Mesendoderm (in vitro differentiated cells): ENCODE data around the gene GSTT2B.
"Not testable (repeated sequence)": the region's sequence is repeated elsewhere in the genome, so short reads cannot be mapped to it uniquely, and the experiment has no call there.

ENCODE experiments used
- DNase-seq: peaks from one replicate; pipeline ENCODE4 v3.0.0; 2013
- H2AK5ac ChIP-seq: 2 replicates; pipeline ENCODE4 v1.6.1; 2013; ENCODE audit warnings: low read length, inconsistent platforms
- H2BK120ac ChIP-seq: 2 replicates; pipeline ENCODE4 v1.6.1; 2013; ENCODE audit warnings: low read depth, mild to moderate bottlenecking, low read length, moderate library complexity, mixed read lengths
- H2BK15ac ChIP-seq: replicated peaks from 2 replicates; pipeline ENCODE4 v1.6.1; 2013; ENCODE audit warnings: low read depth, mild to moderate bottlenecking, moderate library complexity
- H2BK5ac ChIP-seq: 2 replicates; pipeline ENCODE4 v1.6.1; 2013; ENCODE audit warnings: low read length, inconsistent platforms
- H3K18ac ChIP-seq: 2 replicates; pipeline ENCODE4 v1.6.1; 2013; ENCODE audit warnings: mild to moderate bottlenecking, low read length, mixed read lengths
- H3K23ac ChIP-seq: one replicate; pipeline ENCODE4 v1.6.1; 2013; ENCODE audit warnings: low read length
- H3K27ac ChIP-seq: 2 replicates; pipeline ENCODE4 v1.5.1; 2013; ENCODE audit warnings: low read depth, mild to moderate bottlenecking, inconsistent platforms, low read length, moderate library complexity
- H3K27me3 ChIP-seq: 2 replicates; pipeline ENCODE4 v1.6.1; 2013; ENCODE audit warnings: low read length, control low read depth, mild to moderate bottlenecking, inconsistent platforms; ENCODE audit not compliant: insufficient read depth, poor library complexity
- H3K36me3 ChIP-seq: 2 replicates; pipeline ENCODE4 v1.6.1; 2013; ENCODE audit warnings: low read length, inconsistent platforms; ENCODE audit not compliant: control insufficient read depth, insufficient read depth
- H3K4ac ChIP-seq: one replicate; pipeline ENCODE4 v1.6.1; 2013; ENCODE audit warnings: low read depth, mild to moderate bottlenecking, low read length, moderate library complexity
- H3K4me1 ChIP-seq: 2 replicates; pipeline ENCODE4 v1.6.1; 2013; ENCODE audit warnings: low read depth, low read length, inconsistent platforms; ENCODE audit not compliant: control insufficient read depth
- H3K4me2 ChIP-seq: 2 replicates; pipeline ENCODE4 v1.6.1; 2013; ENCODE audit warnings: low read length
- H3K4me3 ChIP-seq: 2 replicates; pipeline ENCODE4 v1.5.1; 2013; ENCODE audit warnings: mild to moderate bottlenecking, low read length
- H3K56ac ChIP-seq: one replicate; pipeline ENCODE4 v1.6.1; 2013; ENCODE audit warnings: low read length
- H3K79me1 ChIP-seq: 2 replicates; pipeline ENCODE4 v1.6.1; 2013; ENCODE audit warnings: low read length, inconsistent platforms
- H3K79me2 ChIP-seq: 2 replicates; pipeline ENCODE4 v1.6.1; 2013; ENCODE audit warnings: mild to moderate bottlenecking, low read length; ENCODE audit not compliant: control insufficient read depth, insufficient read depth
- H3K9ac ChIP-seq: 2 replicates; pipeline ENCODE4 v1.6.1; 2013; ENCODE audit warnings: low read length, inconsistent platforms
- H4K5ac ChIP-seq: one replicate; pipeline ENCODE4 v1.6.1; 2013; ENCODE audit warnings: low read length
- H4K8ac ChIP-seq: one replicate; pipeline ENCODE4 v1.6.1; 2013; ENCODE audit warnings: low read depth, mild to moderate bottlenecking, control low read depth, low read length, moderate library complexity
- WGBS: extraction: QIAGEN DNeasy Blood & Tissue Kit; methylation state at CpG from one replicate; pipeline ENCODE4 v1.1.7; 2013; ENCODE audit warnings: low lambda C conversion rate, missing lambda C conversion rate; ENCODE audit not compliant: insufficient coverage; ENCODE audit errors: extremely low coverage; 5-methylcytosine and 5-hydroxymethylcytosine counted together

Gene GSTT2B

DNA sequence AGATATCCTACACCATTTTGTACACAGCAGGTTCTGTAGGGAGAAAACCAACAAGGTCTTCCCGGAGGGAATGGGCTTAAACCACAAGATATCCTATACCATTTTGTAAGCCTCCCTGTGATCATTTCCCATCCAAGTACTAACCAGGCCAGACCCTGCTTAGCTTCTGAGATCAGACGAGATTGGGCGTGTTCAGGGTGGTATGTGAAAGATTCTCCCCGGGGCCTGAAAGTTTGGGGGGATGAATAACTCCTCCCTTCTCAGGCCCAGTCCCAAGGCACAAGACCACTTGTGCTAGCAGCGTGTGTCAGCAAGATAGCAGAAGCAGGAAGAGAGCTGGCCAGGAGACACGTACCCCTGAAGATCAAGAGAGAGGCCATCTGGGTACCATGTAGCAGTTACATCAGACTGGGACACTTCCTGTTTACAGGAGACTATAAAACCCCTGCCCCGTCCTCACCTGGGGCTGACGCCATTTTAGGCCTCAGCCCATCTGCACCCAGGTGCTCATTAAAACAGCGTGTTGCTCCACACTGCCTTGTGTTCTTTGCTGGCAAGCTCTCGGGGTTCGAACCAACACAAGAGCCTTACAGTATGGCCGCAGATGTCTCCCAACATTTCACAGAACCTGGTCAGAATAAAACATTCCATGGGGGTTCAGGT, 49.5 kb downstream of the GSTT2B start:
- Histone ChIP-seq H3K27me3 (no peaks in the 10 kb centered on the region), H4K8ac (no peak overlapping the region), H3K27ac (no peak overlapping the region), H3K9ac (no peak overlapping the region), H4K5ac (no peak overlapping the region), H3K4me2 (no peak overlapping the region), H3K4me3 (no peak overlapping the region), H3K4ac (no peak overlapping the region), H3K4me1 (no peaks in the 10 kb centered on the region), H3K79me2 (no peaks in the 10 kb centered on the region), H2AK5ac (no peak overlapping the region), H3K18ac (no peak overlapping the region), H2BK15ac (no peak overlapping the region), H3K36me3 (no peaks in the 10 kb centered on the region), H2BK120ac (no peak overlapping the region), H3K56ac (no peak overlapping the region), H3K23ac (no peak overlapping the region), H2BK5ac (no peak overlapping the region), H3K79me1 (no peaks in the 10 kb centered on the region)
- no CpG with 5 or more reads among the region's 12 CpGs for whole genome bisulfite sequencing
- no peak for DNase-seq

DNA sequence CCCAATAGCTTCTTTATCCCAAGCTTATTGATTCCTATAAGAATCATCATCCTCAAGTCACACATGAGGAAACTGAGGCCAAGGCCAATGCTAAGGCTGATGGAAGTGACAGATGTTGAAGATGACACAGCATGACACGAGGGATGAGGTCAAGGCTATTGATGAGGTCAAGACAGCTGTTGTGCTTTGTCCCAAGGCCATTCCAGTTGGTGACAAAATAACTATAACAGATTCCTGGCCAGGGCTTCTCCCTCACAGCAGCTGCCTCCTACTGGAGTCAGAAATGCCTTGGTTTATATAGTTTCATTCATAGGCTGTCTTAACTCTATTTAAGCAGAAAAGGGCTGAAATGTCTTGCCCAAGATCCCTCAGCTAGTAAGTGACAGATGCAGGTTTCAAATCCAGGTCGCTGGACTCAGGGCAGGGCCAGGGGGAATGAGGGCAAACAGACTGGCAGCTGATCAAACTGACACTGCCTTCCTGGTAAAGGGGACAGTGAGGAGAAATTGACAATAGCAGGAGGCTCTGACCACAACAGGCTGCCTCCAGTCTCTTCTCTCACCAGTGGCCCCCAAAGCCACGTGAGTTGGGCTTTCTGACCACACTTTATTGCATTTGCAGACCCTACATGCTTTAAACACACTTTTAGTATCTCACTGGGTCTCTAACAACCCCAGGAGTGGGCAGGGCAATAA, 50.4 kb downstream of the GSTT2B start:
- H3K4me1 ChIP-seq, result no peaks in the 10 kb centered on the region
- H3K79me2 ChIP-seq, result no peaks in the 10 kb centered on the region
- no peak overlapping the region for H2BK5ac ChIP-seq
- H4K5ac ChIP-seq, result no peak overlapping the region
- no peak overlapping the region for H3K56ac ChIP-seq
- H3K9ac ChIP-seq, result no peak overlapping the region
- H3K23ac ChIP-seq, result no peak overlapping the region
- H2BK120ac ChIP-seq, result no peak overlapping the region
- H3K27me3 ChIP-seq, result no peaks in the 10 kb centered on the region
- WGBS, result no CpG with 5 or more reads among the region's 3 CpGs
- no peak for DNase-seq
- no peak overlapping the region for H2BK15ac ChIP-seq
- H3K27ac ChIP-seq, result no peak overlapping the region
- H3K36me3 ChIP-seq, result no peaks in the 10 kb centered on the region
- H3K4me2 ChIP-seq, result no peak overlapping the region
- H3K4ac ChIP-seq, result no peak overlapping the region
- H2AK5ac ChIP-seq, result no peak overlapping the region
- H4K8ac ChIP-seq, result no peak overlapping the region
- H3K4me3 ChIP-seq, result no peak overlapping the region
- H3K18ac ChIP-seq, result no peak overlapping the region
- no peaks in the 10 kb centered on the region for H3K79me1 ChIP-seq

GRCh38 chr22:23909296-23909898, 51.6 kb downstream of the GSTT2B start:
- Histone ChIP-seq H4K8ac (no peak overlapping the region), H3K4me1 (no peaks in the 10 kb centered on the region), H2AK5ac (no peak overlapping the region), H3K36me3 (no peaks in the 10 kb centered on the region), H2BK120ac (no peak overlapping the region), H3K27ac (no peak overlapping the region), H3K4me3 (no peak overlapping the region), H3K18ac (no peak overlapping the region), H3K4ac (no peak overlapping the region), H2BK15ac (no peak overlapping the region), H3K79me1 (no peaks in the 10 kb centered on the region), H3K79me2 (no peaks in the 10 kb centered on the region), H3K27me3 (no peaks in the 10 kb centered on the region), H2BK5ac (no peak overlapping the region), H3K23ac (no peak overlapping the region), H4K5ac (no peak overlapping the region), H3K56ac (no peak overlapping the region), H3K9ac (no peak overlapping the region), H3K4me2 (no peak overlapping the region)
- DNase-seq, result no peak
- no CpG with 5 or more reads among the region's 6 CpGs for WGBS

- Histone ChIP-seq H3K27ac (no peak overlapping the region), H3K18ac (no peak overlapping the region), H4K8ac (no peak overlapping the region), H3K4me2 (no peak overlapping the region), H2AK5ac (no peak overlapping the region), H3K56ac (no peak overlapping the region), H3K79me2 (no peaks in the 10 kb centered on the region), H4K5ac (no peak overlapping the region), H2BK5ac (no peak overlapping the region), H3K9ac (no peak overlapping the region), H3K27me3 (no peaks in the 10 kb centered on the region), H3K23ac (no peak overlapping the region), H3K79me1 (no peaks in the 10 kb centered on the region), H2BK15ac (no peak overlapping the region), H2BK120ac (no peak overlapping the region), H3K4me1 (no peaks in the 10 kb centered on the region), H3K36me3 (no peaks in the 10 kb centered on the region), H3K4me3 (no peak overlapping the region), H3K4ac (no peak overlapping the region)
- no CpG with 5 or more reads among the region's 11 CpGs for WGBS
- no peak for DNase-seq
Measured at GRCh38 chr22:23908587-23909205, 52.3 kb downstream of the GSTT2B start.

- H2BK120ac ChIP-seq, H3K27me3 ChIP-seq, H2AK5ac ChIP-seq, H3K23ac ChIP-seq, DNase-seq, H4K5ac ChIP-seq, H3K9ac ChIP-seq, H3K4me1 ChIP-seq, H3K36me3 ChIP-seq, H3K27ac ChIP-seq, H3K4me3 ChIP-seq, H3K18ac ChIP-seq, H3K4ac ChIP-seq, H4K8ac ChIP-seq, H3K79me2 ChIP-seq, H2BK15ac ChIP-seq, H2BK5ac ChIP-seq, H3K56ac ChIP-seq, H3K79me1 ChIP-seq, H3K4me2 ChIP-seq: not testable (repeated sequence)
- no CpG with 5 or more reads among the region's 10 CpGs for WGBS
Measured at GRCh38 chr22:23907423-23907822, 53.6 kb downstream of the GSTT2B start.
